Measurements from ENCODE around the gene ADAMTS14.

DNA sequence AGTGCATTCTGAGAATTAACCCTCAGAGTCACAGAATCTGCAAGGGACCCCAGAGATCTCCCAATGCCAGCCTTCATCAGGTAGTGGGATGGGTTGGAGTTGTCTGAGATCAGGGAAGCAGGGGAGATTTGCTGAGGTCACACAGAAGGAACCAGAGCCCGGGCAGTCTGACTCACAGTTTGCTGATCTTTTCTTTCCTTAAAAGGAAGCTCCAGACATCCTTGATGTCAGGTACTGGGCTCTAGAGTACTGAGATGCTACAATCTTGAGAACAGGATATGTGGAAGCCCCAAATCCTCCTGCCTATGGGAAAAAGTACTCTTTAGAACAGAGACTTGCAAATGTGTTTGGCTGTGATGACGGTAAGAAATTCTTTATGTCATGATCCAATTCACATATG, 112.2 kb downstream of the ADAMTS14 start:
- TF ChIP-seq EZH2 (IDR thresholded peaks at IDR 0.05; ENCODE audit: borderline replicate concordance, low read depth, low read length, severe bottlenecking): no peak
- TF ChIP-seq, protein P1, sequence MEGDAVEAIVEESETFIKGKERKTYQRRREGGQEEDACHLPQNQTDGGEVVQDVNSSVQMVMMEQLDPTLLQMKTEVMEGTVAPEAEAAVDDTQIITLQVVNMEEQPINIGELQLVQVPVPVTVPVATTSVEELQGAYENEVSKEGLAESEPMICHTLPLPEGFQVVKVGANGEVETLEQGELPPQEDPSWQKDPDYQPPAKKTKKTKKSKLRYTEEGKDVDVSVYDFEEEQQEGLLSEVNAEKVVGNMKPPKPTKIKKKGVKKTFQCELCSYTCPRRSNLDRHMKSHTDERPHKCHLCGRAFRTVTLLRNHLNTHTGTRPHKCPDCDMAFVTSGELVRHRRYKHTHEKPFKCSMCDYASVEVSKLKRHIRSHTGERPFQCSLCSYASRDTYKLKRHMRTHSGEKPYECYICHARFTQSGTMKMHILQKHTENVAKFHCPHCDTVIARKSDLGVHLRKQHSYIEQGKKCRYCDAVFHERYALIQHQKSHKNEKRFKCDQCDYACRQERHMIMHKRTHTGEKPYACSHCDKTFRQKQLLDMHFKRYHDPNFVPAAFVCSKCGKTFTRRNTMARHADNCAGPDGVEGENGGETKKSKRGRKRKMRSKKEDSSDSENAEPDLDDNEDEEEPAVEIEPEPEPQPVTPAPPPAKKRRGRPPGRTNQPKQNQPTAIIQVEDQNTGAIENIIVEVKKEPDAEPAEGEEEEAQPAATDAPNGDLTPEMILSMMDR (IDR thresholded peaks at IDR 0.05; ENCODE audit: borderline replicate concordance, extremely low read depth, low read length, poor library complexity, severe bottlenecking): no peak
